NCI-H2196 (cell line): ENCODE results near the gene LRRC18.

Source experiments
- DNase-seq: peaks from one replicate; lab custom pipeline; 2025; ENCODE audit not compliant: unreplicated experiment; lab: John Stamatoyannopoulos, UW

The LRRC18 gene

DNA sequence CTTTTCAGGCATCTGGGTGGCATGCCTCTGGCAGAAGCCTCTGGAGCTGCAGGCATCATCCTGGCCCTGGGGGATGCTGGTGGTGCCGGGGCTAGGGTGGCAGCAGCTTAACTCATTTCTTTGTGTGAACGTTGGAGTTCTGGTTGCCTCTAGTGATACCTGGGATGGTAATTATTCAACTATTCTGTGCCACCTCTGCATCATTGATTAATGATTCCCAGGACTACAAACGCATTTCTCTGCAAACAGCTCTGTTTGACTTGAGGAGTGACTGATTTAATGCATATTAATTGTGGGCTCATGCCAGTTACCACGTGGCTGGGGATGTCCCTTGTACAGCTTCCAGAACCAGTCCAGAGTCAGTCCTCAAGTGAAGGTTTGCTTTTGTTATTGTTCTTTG, 55.9 kb downstream of the LRRC18 start:
- no peak for DNase-seq

DNA sequence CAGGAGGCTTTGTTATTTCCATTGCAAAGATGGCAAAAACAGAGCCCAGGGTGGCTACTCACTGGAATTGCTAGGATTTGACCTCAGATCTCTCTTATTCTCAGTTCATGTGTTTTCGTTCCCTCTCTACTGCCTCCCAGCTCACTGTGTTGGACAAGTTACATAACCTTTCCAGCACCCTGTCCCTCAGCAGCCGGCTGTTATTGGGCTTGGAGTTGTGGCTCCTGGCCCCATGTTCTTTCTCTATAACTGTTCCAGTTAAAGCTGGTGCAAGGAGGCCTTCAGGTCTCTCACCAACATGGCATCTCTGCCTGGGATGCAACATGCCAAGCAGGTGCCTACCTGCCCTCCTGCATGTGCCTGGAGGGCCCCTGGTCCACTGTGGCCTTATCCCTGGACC, 56.8 kb downstream of the LRRC18 start:
- DNase-seq = no peak

GRCh38 chr10:48881937-48882336, 57.7 kb downstream of the LRRC18 start:
- DNase-seq = no peak

DNA sequence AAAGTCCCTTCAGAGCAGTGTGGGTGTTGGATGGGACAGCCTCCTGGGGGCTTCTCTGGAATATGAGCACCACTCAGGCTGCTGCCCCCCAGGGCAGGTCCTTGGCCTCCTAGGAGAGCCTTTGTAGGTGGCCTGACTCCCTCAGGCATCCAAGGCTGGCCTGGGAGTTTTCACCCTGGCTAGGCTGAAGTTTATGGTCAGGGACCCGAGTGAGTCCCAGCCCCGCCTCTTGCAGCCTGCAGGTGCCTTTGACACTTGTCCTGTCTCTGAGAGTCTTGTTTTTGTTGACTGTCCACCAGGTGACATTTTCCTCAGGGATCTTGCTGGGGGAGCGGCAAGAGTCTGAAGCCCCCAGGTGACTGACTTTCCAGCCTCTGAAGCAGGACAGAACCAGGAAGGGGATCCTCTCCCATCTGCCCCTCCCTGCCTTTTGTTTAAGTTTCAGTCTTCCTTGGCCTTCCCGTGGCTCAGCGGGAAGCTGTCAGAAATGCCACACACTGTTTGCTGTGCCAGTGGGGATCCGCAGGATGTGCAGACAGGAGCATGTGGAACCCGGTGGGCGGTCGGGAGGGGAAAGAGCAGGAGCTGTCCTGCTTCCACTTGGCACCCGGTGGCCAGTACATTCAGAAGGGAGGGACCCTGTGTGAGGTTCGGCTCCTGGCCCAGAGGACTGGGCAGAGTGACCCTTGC, 59.5 kb downstream of the LRRC18 start:
- DNase-seq = no peak

- DNase-seq = no peak
Observed at GRCh38 chr10:48879451-48879850, 60.2 kb downstream of the LRRC18 start.

GRCh38 chr10:48878091-48878490, 61.5 kb downstream of the LRRC18 start:
- no peak for DNase-seq

DNA sequence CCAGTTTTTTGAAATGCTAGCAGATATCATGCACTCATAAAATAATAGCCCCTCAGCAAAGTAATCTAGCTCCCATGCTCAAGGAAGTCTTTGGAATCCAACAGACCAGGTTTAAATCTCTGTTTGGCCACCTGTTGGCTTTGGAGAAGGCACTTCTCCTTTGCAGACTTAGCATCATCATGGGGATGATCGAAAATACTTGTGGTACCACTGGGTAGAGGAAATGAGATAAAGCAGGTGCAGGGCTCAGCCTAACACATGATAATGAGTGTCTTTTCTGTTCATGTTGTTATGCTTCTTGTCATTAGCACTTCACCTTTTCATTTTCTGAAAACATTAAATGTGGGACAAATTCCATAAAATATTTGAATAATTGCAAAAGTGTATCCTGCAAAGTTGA, 67.4 kb downstream of the LRRC18 start:
- DNase-seq = no peak
